OCI-LY3 (cell line): ENCODE results near the gene GAPT.

Experiments
- CTCF ChIP-seq: fragments of 200-600, 300-600 bp; sonication (generic); IDR thresholded peaks from 2 replicates; pipeline ENCODE4 v1.5.1; 2014; ENCODE audit warnings: antibody characterized with exemption, low read length, low read depth
- EZH2phosphoT487 ChIP-seq: fragments of 200-600 bp; shearing (Covaris generic); IDR thresholded peaks from 2 replicates; pipeline ENCODE4 v1.6.1; 2018; ENCODE audit warnings: antibody characterized with exemption, mixed run types, low read depth

DNA sequence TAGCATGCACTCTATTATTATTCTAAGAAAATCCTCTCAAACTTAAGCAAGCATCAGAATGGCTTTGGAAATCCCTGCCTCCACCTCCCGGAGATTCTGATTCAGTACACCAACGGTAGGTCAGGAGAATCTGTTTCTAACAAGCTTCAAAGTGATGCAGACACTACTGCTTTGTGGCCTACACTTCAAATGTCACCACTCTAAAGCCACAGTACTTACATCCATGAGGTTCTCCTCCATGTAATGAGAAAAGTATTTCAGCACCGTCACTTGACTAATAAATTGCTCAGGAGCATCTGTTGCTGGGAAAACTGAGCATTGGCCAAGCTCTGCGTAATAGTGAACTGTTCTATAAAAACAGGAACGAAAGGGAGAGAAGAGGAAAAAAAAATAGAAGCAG is 36.2 kb upstream of the GAPT start:
- no peak for TF ChIP-seq CTCF
- no peak for TF ChIP-seq EZH2phosphoT487
